ENCODE data around the gene TMEM106A.

DNA sequence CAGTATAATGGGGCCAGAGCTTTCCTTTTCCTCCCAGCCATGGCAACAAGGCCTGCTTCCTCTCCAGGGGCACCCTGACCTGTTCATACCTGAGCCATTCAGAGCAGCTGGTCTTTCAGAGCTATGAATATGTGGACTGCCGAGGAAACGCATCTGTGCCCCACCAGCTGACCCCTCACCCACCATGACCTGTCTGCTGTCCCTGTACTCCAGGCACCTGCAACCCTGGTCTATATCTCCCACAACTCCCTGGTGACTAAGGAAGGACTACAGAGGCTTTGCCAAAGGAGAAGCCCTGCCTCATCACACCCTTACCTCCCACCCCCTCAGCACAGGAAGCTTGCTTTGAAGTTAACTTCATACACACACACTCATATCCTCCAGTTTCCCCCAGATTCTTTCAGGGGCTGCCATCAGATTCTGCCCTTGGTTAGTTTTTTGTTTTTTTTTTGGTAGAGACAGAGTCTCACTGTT is 6.0 kb downstream of the TMEM106A start:
- TF ChIP-seq, protein P1, sequence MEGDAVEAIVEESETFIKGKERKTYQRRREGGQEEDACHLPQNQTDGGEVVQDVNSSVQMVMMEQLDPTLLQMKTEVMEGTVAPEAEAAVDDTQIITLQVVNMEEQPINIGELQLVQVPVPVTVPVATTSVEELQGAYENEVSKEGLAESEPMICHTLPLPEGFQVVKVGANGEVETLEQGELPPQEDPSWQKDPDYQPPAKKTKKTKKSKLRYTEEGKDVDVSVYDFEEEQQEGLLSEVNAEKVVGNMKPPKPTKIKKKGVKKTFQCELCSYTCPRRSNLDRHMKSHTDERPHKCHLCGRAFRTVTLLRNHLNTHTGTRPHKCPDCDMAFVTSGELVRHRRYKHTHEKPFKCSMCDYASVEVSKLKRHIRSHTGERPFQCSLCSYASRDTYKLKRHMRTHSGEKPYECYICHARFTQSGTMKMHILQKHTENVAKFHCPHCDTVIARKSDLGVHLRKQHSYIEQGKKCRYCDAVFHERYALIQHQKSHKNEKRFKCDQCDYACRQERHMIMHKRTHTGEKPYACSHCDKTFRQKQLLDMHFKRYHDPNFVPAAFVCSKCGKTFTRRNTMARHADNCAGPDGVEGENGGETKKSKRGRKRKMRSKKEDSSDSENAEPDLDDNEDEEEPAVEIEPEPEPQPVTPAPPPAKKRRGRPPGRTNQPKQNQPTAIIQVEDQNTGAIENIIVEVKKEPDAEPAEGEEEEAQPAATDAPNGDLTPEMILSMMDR (IDR thresholded peaks at IDR 0.05; ENCODE audit: low read depth, low read length): no peak
- TF ChIP-seq, protein P2, sequence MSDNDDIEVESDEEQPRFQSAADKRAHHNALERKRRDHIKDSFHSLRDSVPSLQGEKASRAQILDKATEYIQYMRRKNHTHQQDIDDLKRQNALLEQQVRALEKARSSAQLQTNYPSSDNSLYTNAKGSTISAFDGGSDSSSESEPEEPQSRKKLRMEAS (IDR thresholded peaks at IDR 0.05; ENCODE audit: low read depth, low read length): no peak
- TF ChIP-seq POLR2A (IDR thresholded peaks at IDR 0.05; ENCODE audit: extremely low read depth, insufficient read length): no peak
